Lung (tissue), 12 donors: Measurements from ENCODE around the gene GAPT. TPM values are rescaled to one million over a fixed set of nuclear protein-coding genes. Genes with fewer than 3 reads are reported as not detected.
A peak's percentile ranks its signal among the peaks of the same experiment; 100 is the strongest.

Source experiments
- ATAC-seq: fragments of 200-7000 bp; cut with Tn5 transposase; one replicate; pipeline ENCODE4 v1.9.1; 2020; ENCODE audit warnings: moderate number of reproducible peaks; ENCODE audit not compliant: insufficient read depth, low FRiP score
- DNase-seq, 3 donors: peaks; one replicate each; pipeline ENCODE4 v3.0.0-alpha.2; 2013 to 2017
- H3K27ac ChIP-seq, 2 donors: one replicate each; pipeline ENCODE4 v1.5.1; 2013; ENCODE audit warnings: mild to moderate bottlenecking in 2 of 2, moderate library complexity in 2 of 2, control low read depth in 1 of 2, inconsistent platforms in 1 of 2, low read depth in 1 of 2, low read length in 1 of 2
- H3K27me3 ChIP-seq, 3 donors: one replicate each; pipeline ENCODE4 v1.5.1; 2013; ENCODE audit warnings: low read length in 2 of 3; ENCODE audit not compliant: control insufficient read depth in 3 of 3, insufficient read depth in 3 of 3
- H3K36me3 ChIP-seq, 4 donors: one replicate each; pipeline ENCODE4 v1.5.1; 2013; ENCODE audit warnings: low read length in 4 of 4, mild to moderate bottlenecking in 1 of 4, moderate library complexity in 1 of 4; ENCODE audit not compliant: control insufficient read depth in 4 of 4, insufficient read depth in 4 of 4
- H3K4me1 ChIP-seq, 5 donors: one replicate each; pipeline ENCODE4 v1.5.1; 2013; ENCODE audit warnings: low read length in 5 of 5, mild to moderate bottlenecking in 2 of 5, moderate library complexity in 1 of 5; ENCODE audit not compliant: control insufficient read depth in 5 of 5, insufficient read depth in 5 of 5
- H3K4me3 ChIP-seq: one replicate; pipeline ENCODE4 v1.5.1; 2013; ENCODE audit warnings: mild to moderate bottlenecking, control low read depth, moderate library complexity
- H3K9ac ChIP-seq, 2 donors: one replicate each; pipeline ENCODE4 v1.5.1; 2013; ENCODE audit warnings: low read length in 2 of 2, control low read depth in 1 of 2; ENCODE audit not compliant: insufficient read depth in 1 of 2
- H3K9me3 ChIP-seq, 4 donors: one replicate each; pipeline ENCODE4 v1.5.1; 2013; ENCODE audit warnings: low read length in 3 of 4, mild to moderate bottlenecking in 1 of 4, moderate library complexity in 1 of 4; ENCODE audit not compliant: control insufficient read depth in 4 of 4, insufficient read depth in 3 of 4
- CTCF ChIP-seq: IDR thresholded peaks from 2 replicates; pipeline ENCODE4 v1.5.1; 2012; ENCODE audit warnings: mild to moderate bottlenecking; ENCODE audit errors: control extremely low read depth, extremely low read depth
- WGBS, 2 donors: extraction: QIAGEN DNeasy Blood & Tissue Kit; methylation state at CpG; one replicate each; pipeline ENCODE4 v1.1.7; 2013; 5-methylcytosine and 5-hydroxymethylcytosine counted together
- polyA plus RNA-seq, 2 donors: library from polyadenylated mRNA; stranded (reverse); fragments of 200-250 nt; gene quantifications; one replicate each; pipeline ENCODE4 v1.2.1, GENCODE V29; 2013
- total RNA-seq, 2 donors: library from RNA; depleted of rRNA in 1 of 2; stranded (reverse); fragments of >200 nt in 1 of 2; gene quantifications; one replicate each; pipeline ENCODE4 v1.2.1, GENCODE V29; 2014 to 2021
- donor health status: control.
- donor health status: control.
- donor health status: Bipolar disorder and iron deficiency.
- donor health status: healthy.
- donor health status: DM: yes; HTN: yes; CAD: no.

GAPT gene
- total and polyA plus RNA-seq, 4 donors, result 4.0 to 20.5 (median 4.6) TPM

- 70 to 74% methylated on average over 3 of the region's 3 CpGs for WGBS, 2 donors
- peaks cover 0 to 12% (median 1%) of the 10 kb centered on the region in 4 donors for H3K36me3 ChIP-seq
- H3K4me3 ChIP-seq, result no peak overlapping the region
- no peak overlapping the region for H3K27ac ChIP-seq
- no peaks in the 10 kb centered on the region for H3K27me3 ChIP-seq
- H3K9ac ChIP-seq, result no peak overlapping the region
- TF ChIP-seq CTCF, result no peak
- peaks cover 0 to 14% (median 9%) of the 10 kb centered on the region in 5 donors for H3K4me1 ChIP-seq
- ATAC-seq (no peak), DNase-seq (no peak)
- no peaks in the 10 kb centered on the region for H3K9me3 ChIP-seq
These were observed 29.1 kb upstream of the GAPT start for GRCh38 chr5:58462154-58462553.

- peak; percentile 55 to 84 (median 80) for DNase-seq
- Histone ChIP-seq H3K27me3 (no peaks in the 10 kb centered on the region), H3K9ac (no peak overlapping the region), H3K36me3 (peaks cover 0 to 7% (median 0%) of the 10 kb centered on the region in 4 donors), H3K9me3 (no peaks in the 10 kb centered on the region), H3K4me3 (no peak overlapping the region), H3K4me1 (peaks cover 0 to 9% (median 4%) of the 10 kb centered on the region in 5 donors), H3K27ac (no peak overlapping the region)
- 5 to 32% methylated on average over 4 of the region's 4 CpGs for WGBS, 2 donors
- no peak for ATAC-seq
- TF ChIP-seq CTCF, result peak; percentile 63
These were observed 28.5 kb upstream of the GAPT start for GRCh38 chr5:58462623-58463230.

- Histone ChIP-seq H3K4me3 (no peak overlapping the region), H3K9ac (no peak overlapping the region), H3K9me3 (no peaks in the 10 kb centered on the region), H3K36me3 (no peaks in the 10 kb centered on the region), H3K4me1 (peaks cover 0 to 4% (median 0%) of the 10 kb centered on the region in 5 donors), H3K27ac (no peak overlapping the region), H3K27me3 (no peaks in the 10 kb centered on the region)
- DNase-seq (no peak), ATAC-seq (peak; percentile 47)
- no peak for TF ChIP-seq CTCF
- 44 to 45% methylated on average over 4 of the region's 4 CpGs for WGBS, 2 donors
These were observed 24.3 kb upstream of the GAPT start for GRCh38 chr5:58466939-58467338.

- WGBS, 2 donors, result 43 to 67% methylated on average over 2 of the region's 2 CpGs
- Histone ChIP-seq H3K27ac (no peak overlapping the region), H3K9me3 (no peaks in the 10 kb centered on the region), H3K4me3 (no peak overlapping the region), H3K36me3 (no peaks in the 10 kb centered on the region), H3K4me1 (no peaks in the 10 kb centered on the region), H3K27me3 (no peaks in the 10 kb centered on the region), H3K9ac (no peak overlapping the region)
- ATAC-seq (no peak), DNase-seq (no peak)
- no peak for TF ChIP-seq CTCF
These were observed 21.3 kb upstream of the GAPT start for GRCh38 chr5:58469896-58470295.
